GM12878 (cell line): ENCODE data around the gene TNF. TPM values are rescaled to one million over a fixed set of nuclear protein-coding genes. Genes with fewer than 3 reads are reported as not detected.

Experiments
- ATAC-seq: fragments of 200-7000 bp; cut with Tn5 transposase; 3 replicates; pipeline ENCODE4 v1.9.1; 2020; ENCODE audit warnings: mild to moderate bottlenecking, moderate library complexity
- BruUV-seq: library from RNA; stranded (reverse); fragments of 400-500 nt; replicated peaks from 2 replicates; lab custom pipeline; 2021; lab: Mats Ljungman, UMichigan
- CTCF ChIA-PET: fragments of 300-600 bp; sonication (Branson Sonifier 250); formaldehyde crosslinking; extraction: SDS; loops from one replicate; lab custom pipeline; 2021; ENCODE audit warnings: inconsistent platforms; lab: Yijun Ruan, JAX
- POLR2A ChIA-PET: fragments of 350-600 bp; formaldehyde crosslinking; extraction: SDS; loops from one replicate; lab custom pipeline; 2021; ENCODE audit warnings: inconsistent platforms; lab: Charles Lee
- RAD21 ChIA-PET: fragments of 300-600 bp; sonication (Branson Sonifier 250); formaldehyde crosslinking; loops from one replicate; lab custom pipeline; 2023; ENCODE audit warnings: antibody characterized with exemption; ENCODE audit not compliant: unreplicated experiment; lab: Charles Lee
- SMC1A ChIA-PET: fragments of 300-600 bp; sonication (Branson Sonifier 250); formaldehyde crosslinking; loops from one replicate; lab custom pipeline; 2023; ENCODE audit not compliant: unreplicated experiment, uncharacterized antibody; lab: Charles Lee
- DNase-seq: peaks from one replicate; pipeline ENCODE4 v3.0.0-alpha.2; 2011; ENCODE audit warnings: low read depth, low spot score
- FAIRE-seq: peaks from 3 replicates; lab custom pipeline; 2011; peaks lifted over from hg19 to GRCh38; lab: Jason Lieb, UNC
- H2AFZ ChIP-seq: 2 replicates; pipeline ENCODE4 v1.6.0; 2011; ENCODE audit warnings: low read depth, low read length, control low read depth; ENCODE audit not compliant: control insufficient read depth
- H3K27ac ChIP-seq: 2 replicates; pipeline ENCODE4 v1.5.1; 2011; ENCODE audit warnings: control low read depth; ENCODE audit not compliant: control insufficient read depth, insufficient read depth
- H3K27me3 ChIP-seq, 2 experiments: replicated peaks in 1 of 2; 2 replicates each; pipeline versions ENCODE4 v1.6.0 to v1.6.1; 2011; ENCODE audit warnings: low read length in 1 of 2; ENCODE audit not compliant: control insufficient read depth in 2 of 2, insufficient read depth in 2 of 2
- H3K36me3 ChIP-seq, 2 experiments: 2 replicates each; pipeline ENCODE4 v1.5.1; 2011; ENCODE audit warnings: low read length in 1 of 2; ENCODE audit not compliant: control insufficient read depth in 2 of 2, insufficient read depth in 2 of 2
- H3K4me1 ChIP-seq: 2 replicates; pipeline ENCODE4 v1.6.1; 2011; ENCODE audit warnings: mild to moderate bottlenecking, low read length, moderate library complexity, mixed read lengths; ENCODE audit not compliant: control insufficient read depth, insufficient read depth
- H3K4me2 ChIP-seq: 2 replicates; pipeline ENCODE4 v1.6.0; 2011; ENCODE audit warnings: control low read depth; ENCODE audit not compliant: control insufficient read depth, insufficient read depth
- H3K4me3 ChIP-seq: fragments of 200-600 bp; sonication (generic); 2 replicates; pipeline ENCODE4 v1.5.1; 2016
- H3K79me2 ChIP-seq: 2 replicates; pipeline ENCODE4 v1.6.0; 2011; ENCODE audit warnings: low read length; ENCODE audit not compliant: control insufficient read depth, insufficient read depth
- H3K9ac ChIP-seq: 2 replicates; pipeline ENCODE4 v1.8.0; 2011; ENCODE audit warnings: low read length, control low read depth, mixed read lengths; ENCODE audit not compliant: control insufficient read depth, insufficient read depth
- H3K9me3 ChIP-seq: replicated peaks from 3 replicates; pipeline ENCODE4 v1.5.1; 2011; ENCODE audit warnings: mild to moderate bottlenecking, low read length; ENCODE audit not compliant: control insufficient read depth, insufficient read depth
- H4K20me1 ChIP-seq: 2 replicates; pipeline ENCODE4 v1.6.0; 2011; ENCODE audit not compliant: control insufficient read depth, insufficient read depth
- ATF3 ChIP-seq: IDR thresholded peaks from 2 replicates; pipeline ENCODE4 v1.6.1; 2011; ENCODE audit warnings: low read depth, mild to moderate bottlenecking, low read length, moderate library complexity, borderline replicate concordance; ENCODE audit errors: extremely low read depth
- EGR1 ChIP-seq, 2 experiments: IDR thresholded peaks; 1 replicate in 1 of 2; 2 replicates in 1 of 2; pipeline ENCODE4 v1.6.1; 2011 to 2012; ENCODE audit warnings: low read depth in 2 of 2, low read length in 2 of 2, borderline replicate concordance in 1 of 2, mild to moderate bottlenecking in 1 of 2, moderate library complexity in 1 of 2
- ELK1 ChIP-seq: IDR thresholded peaks from 2 replicates; pipeline ENCODE4 v1.6.1; 2012; ENCODE audit warnings: low read depth, low read length, improper control_type of control experiment
- IKZF1 ChIP-seq: fragments of 450-650 bp; conservative IDR thresholded peaks from 2 replicates; pipeline ENCODE4 v1.6.1; 2017; ENCODE audit warnings: antibody characterized with exemption, mild to moderate bottlenecking
- MAX ChIP-seq: IDR thresholded peaks from 2 replicates; pipeline ENCODE4 v1.6.1; 2012; ENCODE audit warnings: low read depth, low read length, improper control_type of control experiment
- MTA2 ChIP-seq: fragments of 450-650 bp; IDR thresholded peaks from 2 replicates; pipeline ENCODE4 v1.6.1; 2016; ENCODE audit warnings: low read depth, mild to moderate bottlenecking, moderate library complexity
- MXI1 ChIP-seq: fragments of 150-350 bp; IDR thresholded peaks from 2 replicates; pipeline ENCODE4 v1.6.1; 2011; ENCODE audit warnings: low read depth, mild to moderate bottlenecking, inconsistent platforms, low read length, improper control_type of control experiment
- NR2C2 ChIP-seq: IDR thresholded peaks from 2 replicates; pipeline ENCODE4 v1.6.1; 2011; ENCODE audit warnings: borderline replicate concordance, low read depth; ENCODE audit not compliant: control insufficient read depth, insufficient read length
- PML ChIP-seq: IDR thresholded peaks from 2 replicates; pipeline ENCODE4 v1.6.1; 2012; ENCODE audit warnings: low read length, inconsistent platforms
- POLR2AphosphoS5 ChIP-seq: IDR thresholded peaks from 2 replicates; pipeline ENCODE4 v1.6.1; 2011; ENCODE audit warnings: mild to moderate bottlenecking, low read length, inconsistent platforms
- PRDM15 ChIP-seq: fragments of 450-650 bp; formaldehyde crosslinking; IDR thresholded peaks from 2 replicates; pipeline ENCODE4 v1.4.0; 2020; ENCODE audit warnings: mild to moderate bottlenecking, moderate library complexity
- RELB ChIP-seq: fragments of 450-650 bp; IDR thresholded peaks from 2 replicates; pipeline ENCODE4 v1.6.1; 2017; ENCODE audit warnings: low read depth, mild to moderate bottlenecking, moderate library complexity
- WGBS: methylation state at CpG from one replicate; pipeline ENCODE4 v1.1.6; 2016; ENCODE audit warnings: low lambda C conversion rate; ENCODE audit not compliant: insufficient replicate concordance, insufficient coverage; ENCODE audit errors: missing lambda C conversion rate; 5-methylcytosine and 5-hydroxymethylcytosine counted together
- in situ Hi-C: fragments of 300-500 bp; cut with MboI; formaldehyde crosslinking; loops from 9 replicates; pipeline ENCODE4 v1.14.3; 2018; ENCODE audit warnings: mixed read lengths
- intact Hi-C: fragments of 100-400 bp; cut with micrococcal nuclease; formaldehyde crosslinking; loops from one replicate; pipeline ENCODE4 v1.14.2; 2022; ENCODE audit not compliant: unreplicated experiment
- polyA plus RNA-seq, 11 experiments: library from polyadenylated mRNA; depleted of rRNA in 4 of 11; unstranded in 6 of 11; stranded (reverse) in 5 of 11; fragments of >200 nt; fragmentation: Nextera tagmentation in 4 of 11; fragmentation: Illumina TruSeq in 1 of 11; extraction: Ambion mirVana in 4 of 11; extraction: Trizol in 1 of 11; gene quantifications; 1 replicate in 1 of 11; 2 replicates in 10 of 11; pipeline versions ENCODE4 v1.2.1 to v1.2.3, GENCODE V29; 2011 to 2016; ENCODE audit warnings: inconsistent platforms in 2 of 11, missing spikeins in 2 of 11, low read depth in 1 of 11
- total RNA-seq, 4 experiments: library from RNA; depleted of rRNA in 3 of 4; stranded (reverse); fragments of >200 nt in 3 of 4; fragmentation: Illumina TruSeq in 1 of 4; extraction: Trizol in 1 of 4; gene quantifications; 2 replicates each; pipeline versions ENCODE4 v1.2.1 to v1.2.3, GENCODE V29; 2013 to 2021

TNF gene
- total and polyA plus RNA-seq, 10 of the 15 experiments (the other 5 are each of a cell fraction or from before 2014, with no cell fraction given) = 18.0 to 94.8 (median 61.9) TPM

GRCh38 chr6:31617010-31617409, 41.6 kb downstream of the TNF start (continued):
- no peak for TF ChIP-seq ATF3

- Histone ChIP-seq H3K4me3 (peak overlapping the region; percentile 70), H3K9ac (peak overlapping the region; percentile 77), H3K27me3 (no peaks in the 10 kb centered on the region), H3K36me3 (peaks cover 11 to 20% of the 10 kb centered on the region in 2 experiments; a peak in 3 of 4 replicates), H2AFZ (peak overlapping the region; percentile 77), H3K27ac (peak overlapping the region; percentile 98), H4K20me1 (peaks cover 4% of the 10 kb centered on the region; the same call in 1 of the 2 replicates), H3K79me2 (peaks cover 48% of the 10 kb centered on the region), H3K4me1 (peaks cover 21% of the 10 kb centered on the region), H3K9me3 (no peaks in the 10 kb centered on the region), H3K4me2 (peak overlapping the region; percentile 80)
- SMC1A ChIA-PET = interaction anchor here (0.7 to 1.0 kb wide), 4 partner anchors 10 to 61 kb away, joined by 3 read pairs; partner anchors contain the start of genes GPANK1 and LY6G5C
- CTCF ChIA-PET = interaction anchor here (0.7 to 1.0 kb wide), 2 partner anchors 22 to 23 kb away, joined by 3 to 4 read pairs; no protein-coding TSS in a partner anchor
- DNase-seq (peak; percentile 96), ATAC-seq (peak; percentile 89), FAIRE-seq (peak; percentile 94)
- intact Hi-C loops = loop anchor here (1.0 to 5.0 kb wide), 3 partner anchors 32 to 123 kb away; partner anchors contain the start of genes BAG6 and MICB
- BruUV-seq = TSS peak; percentile 97
- in situ Hi-C loops = no loop called here
- POLR2A ChIA-PET = interaction anchor here (0.6 to 1.0 kb wide), 7 partner anchors 40 to 163 kb away, joined by 3 to 4 read pairs (median 3); partner anchors contain the start of genes CLIC1, DDX39B and TNF
- WGBS = 0% methylated on average over 37 of the region's 50 CpGs
- RAD21 ChIA-PET = interaction anchor here (0.5 kb wide), 1 partner anchor 24 kb away, joined by 3 read pairs; no protein-coding TSS in a partner anchor
- TF ChIP-seq ELK1 = 0 out of 2 replicates have a peak, but pooled peaks have one; percentile 14
- TF ChIP-seq MXI1 = peak; percentile 80
- peak; percentile 83 for TF ChIP-seq MAX
- peak; percentile 33 to 90 for TF ChIP-seq EGR1 (IDR thresholded peaks at IDR 0.05; ENCODE audit: borderline replicate concordance in 1 of 2, low read depth in 2 of 2, low read length in 2 of 2)
- peak; percentile 86; the same call in 1 of the 2 replicates for TF ChIP-seq PRDM15 (CRISPR knock-in tag)
- TF ChIP-seq POLR2AphosphoS5 = peak; percentile 98
- peak; percentile 96 for TF ChIP-seq PML
- TF ChIP-seq MTA2 = no peak
- TF ChIP-seq NR2C2 = no peak
- peak; percentile 87 for TF ChIP-seq IKZF1
- TF ChIP-seq RELB = peak; percentile 93
Observed at GRCh38 chr6:31619805-31620585, 44.6 kb downstream of the TNF start.
